ENCODE results near the gene PSMC3IP.
"Not testable (repeated sequence)": the region's sequence is repeated elsewhere in the genome, so short reads cannot be mapped to it uniquely, and the experiment has no call there.

PSMC3IP gene

DNA sequence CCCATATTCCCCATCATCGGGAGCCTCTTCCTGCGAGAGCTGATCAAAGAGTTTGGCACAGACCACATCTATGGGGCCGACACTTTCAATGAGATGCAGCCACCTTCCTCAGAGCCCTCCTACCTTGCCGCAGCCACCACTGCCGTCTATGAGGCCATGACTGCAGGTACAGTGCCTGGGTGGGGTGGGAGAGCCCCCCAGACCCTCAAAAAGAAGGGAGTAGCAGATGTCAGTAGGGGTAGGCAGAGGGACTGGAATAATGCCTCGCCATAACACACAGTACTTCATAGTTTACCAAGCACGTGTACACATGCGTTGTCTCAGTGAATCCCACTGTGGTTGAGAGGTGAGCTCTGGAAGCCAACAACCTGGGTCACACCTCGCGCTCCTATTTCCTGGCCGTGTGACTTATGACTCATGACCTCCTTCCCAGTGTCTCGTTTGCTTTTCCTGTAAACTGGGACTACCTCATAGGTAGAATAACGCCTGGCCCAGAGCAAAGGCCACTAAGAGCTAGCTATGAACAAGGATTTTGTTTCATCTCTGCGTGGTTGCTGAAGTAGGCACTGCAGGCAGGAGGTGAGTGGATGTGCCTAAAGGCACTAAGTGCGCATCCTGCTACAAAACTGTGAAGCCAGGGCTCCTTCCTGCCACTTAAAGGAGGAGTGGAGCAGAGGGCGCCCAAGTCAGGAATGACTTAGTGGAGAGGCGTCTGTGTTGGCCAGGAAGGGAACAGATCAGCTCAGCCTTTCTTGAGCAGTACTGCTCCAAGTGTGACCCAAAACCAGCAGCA, 36.3 kb downstream of the PSMC3IP start:
- H3K9ac ChIP-seq (ENCODE audit: insufficient read length): no peak overlapping the region
- H3K27ac ChIP-seq: no peak overlapping the region
- H3K9me3 ChIP-seq (ENCODE audit: low read depth, low read length): no peaks in the 10 kb centered on the region
- no peak for TF ChIP-seq POLR2AphosphoS5 (IDR thresholded peaks at IDR 0.05; ENCODE audit: borderline replicate concordance, low read depth, low read length)
- H3K36me3 ChIP-seq (ENCODE audit: insufficient read depth, low read length): 0 out of 2 replicates have a peak, but pooled peaks cover 3% of the 10 kb centered on the region
- no peak overlapping the region for H3K4me3 ChIP-seq
- DNase-seq (ENCODE audit: low read depth, low spot score): no peak

DNA sequence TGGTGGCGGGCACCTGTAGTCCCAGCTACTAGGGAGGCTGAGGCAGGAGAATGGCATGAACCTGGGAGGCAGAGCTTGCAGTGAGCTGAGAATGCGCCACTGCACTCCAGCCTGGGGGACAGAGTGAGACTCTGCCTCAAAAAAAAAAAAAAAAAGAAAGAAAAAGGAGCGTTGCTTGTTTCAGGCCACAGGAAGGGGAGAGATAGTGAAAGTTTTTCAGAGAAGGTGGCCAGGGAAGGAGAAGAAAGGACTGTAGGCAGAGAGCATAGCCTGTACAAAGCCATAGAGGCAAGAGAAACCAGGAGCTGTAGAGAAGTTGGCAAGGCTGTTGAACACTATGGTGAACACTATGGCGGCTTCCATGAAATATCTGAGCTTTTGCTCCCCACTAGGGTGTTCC, 37.0 kb downstream of the PSMC3IP start:
- H3K27ac ChIP-seq; DNase-seq (ENCODE audit: low read depth, low spot score); H3K9ac ChIP-seq (ENCODE audit: insufficient read length); H3K9me3 ChIP-seq (ENCODE audit: low read depth, low read length); H3K4me3 ChIP-seq; H3K36me3 ChIP-seq (ENCODE audit: insufficient read depth, low read length): not testable (repeated sequence)

DNA sequence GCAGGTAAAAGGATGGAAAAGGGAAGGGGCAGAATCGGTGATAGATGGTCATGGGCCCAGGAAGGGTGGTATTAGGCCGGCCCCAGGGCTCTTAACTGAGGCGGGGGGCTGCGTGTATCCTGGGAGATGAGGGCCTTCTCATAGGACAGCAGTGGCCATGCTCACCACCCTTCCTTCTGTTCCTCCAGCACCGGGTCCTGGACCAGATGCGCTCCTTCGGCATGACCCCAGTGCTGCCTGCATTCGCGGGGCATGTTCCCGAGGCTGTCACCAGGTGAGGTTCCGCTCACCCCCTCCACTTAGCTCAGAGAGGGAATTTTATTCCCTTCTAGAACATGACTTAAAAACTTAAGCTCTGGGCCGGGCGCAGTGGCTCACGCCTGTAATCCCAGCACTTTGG, 39.0 kb downstream of the PSMC3IP start:
- no peaks in the 10 kb centered on the region for H3K9me3 ChIP-seq (ENCODE audit: low read depth, low read length)
- no peak for DNase-seq (ENCODE audit: low read depth, low spot score)
- TF ChIP-seq EZH2 (IDR thresholded peaks at IDR 0.05) (no peak), POLR2AphosphoS5 (IDR thresholded peaks at IDR 0.05; ENCODE audit: borderline replicate concordance, low read depth, low read length) (no peak), FOXP2 (optimal IDR thresholded peaks at IDR 0.05; ENCODE audit: control extremely low read depth, extremely low read length, insufficient read depth) (no peak)
- no peak overlapping the region for H3K9ac ChIP-seq (ENCODE audit: insufficient read length)
- no peak overlapping the region for H3K4me3 ChIP-seq
- H3K36me3 ChIP-seq (ENCODE audit: insufficient read depth, low read length): 0 out of 2 replicates have a peak, but pooled peaks cover 3% of the 10 kb centered on the region
- H3K27ac ChIP-seq: no peak overlapping the region

DNA sequence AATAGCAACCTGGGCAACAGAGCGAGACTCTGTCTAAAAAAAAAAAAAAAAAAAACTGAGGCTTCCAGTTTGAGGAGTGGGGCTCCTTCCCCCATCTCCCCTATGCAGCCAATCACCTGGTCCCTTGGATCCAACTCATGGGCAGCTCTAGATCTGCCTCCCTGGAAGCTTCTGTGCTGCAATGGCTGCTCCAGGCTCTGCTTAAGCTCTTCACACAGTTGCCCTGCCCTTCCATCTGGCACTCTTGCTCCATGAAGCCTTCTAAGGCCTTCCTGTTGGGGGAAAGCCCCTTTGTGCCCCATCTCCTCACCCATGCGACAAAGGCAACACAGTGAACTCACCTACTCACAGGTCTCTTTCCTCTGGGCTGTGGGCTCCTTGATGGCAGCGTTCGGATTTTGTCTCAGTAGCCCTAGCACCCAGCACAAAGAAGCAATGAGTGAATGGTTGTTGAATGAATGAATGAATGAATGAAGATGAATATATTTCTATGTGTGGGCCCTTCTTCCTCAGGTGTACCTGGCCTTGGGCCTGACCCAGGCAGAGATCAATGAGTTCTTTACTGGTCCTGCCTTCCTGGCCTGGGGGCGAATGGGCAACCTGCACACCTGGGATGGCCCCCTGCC, 39.6 kb downstream of the PSMC3IP start:
- 0 out of 2 replicates have a peak, but pooled peaks cover 3% of the 10 kb centered on the region for H3K36me3 ChIP-seq (ENCODE audit: insufficient read depth, low read length)
- H3K27ac ChIP-seq: no peak overlapping the region
- no peaks in the 10 kb centered on the region for H3K9me3 ChIP-seq (ENCODE audit: low read depth, low read length)
- DNase-seq (ENCODE audit: low read depth, low spot score): no peak
- no peak overlapping the region for H3K9ac ChIP-seq (ENCODE audit: insufficient read length)
- TF ChIP-seq FOXP2 (optimal IDR thresholded peaks at IDR 0.05; ENCODE audit: control extremely low read depth, extremely low read length, insufficient read depth): no peak
- no peak overlapping the region for H3K4me3 ChIP-seq

DNA sequence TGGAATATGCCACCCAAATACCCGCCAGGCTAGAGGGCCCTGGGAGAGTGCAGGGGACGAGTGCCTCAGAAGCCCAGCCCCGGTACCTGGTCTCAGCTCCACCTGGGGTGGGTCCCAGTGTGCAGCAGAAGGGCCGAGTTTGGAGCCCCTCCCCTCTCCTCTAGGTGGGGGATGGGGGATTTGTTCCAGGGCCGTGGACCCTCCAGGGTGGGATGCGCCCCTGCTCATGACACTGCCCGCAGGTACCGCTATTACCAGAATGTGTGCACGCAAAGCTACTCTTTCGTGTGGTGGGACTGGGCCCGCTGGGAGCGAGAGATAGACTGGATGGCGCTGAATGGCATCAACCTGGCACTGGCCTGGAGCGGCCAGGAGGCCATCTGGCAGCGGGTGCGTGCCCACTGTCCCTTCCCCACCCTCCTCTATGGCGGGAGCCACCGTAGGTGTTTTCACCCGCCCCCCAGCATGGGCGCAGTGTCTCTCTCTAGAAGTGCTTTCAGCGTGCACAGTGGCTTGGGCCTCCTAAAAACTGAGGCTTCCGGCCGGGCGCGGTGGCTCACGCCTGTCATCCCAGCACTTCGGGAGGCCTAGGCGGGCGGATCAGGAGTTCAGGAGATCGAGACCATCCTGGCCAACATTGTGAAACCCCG, 40.2 kb downstream of the PSMC3IP start:
- TF ChIP-seq FOXP2 (optimal IDR thresholded peaks at IDR 0.05; ENCODE audit: control extremely low read depth, extremely low read length, insufficient read depth): no peak
- Histone ChIP-seq H3K9me3 (ENCODE audit: low read depth, low read length) (no peaks in the 10 kb centered on the region), H3K27ac (no peak overlapping the region), H3K36me3 (ENCODE audit: insufficient read depth, low read length) (0 out of 2 replicates have a peak, but pooled peaks cover 3% of the 10 kb centered on the region), H3K4me3 (peak overlapping the region; percentile 79), H3K9ac (ENCODE audit: insufficient read length) (peak overlapping the region; percentile 55)
- no peak for DNase-seq (ENCODE audit: low read depth, low spot score)

DNA sequence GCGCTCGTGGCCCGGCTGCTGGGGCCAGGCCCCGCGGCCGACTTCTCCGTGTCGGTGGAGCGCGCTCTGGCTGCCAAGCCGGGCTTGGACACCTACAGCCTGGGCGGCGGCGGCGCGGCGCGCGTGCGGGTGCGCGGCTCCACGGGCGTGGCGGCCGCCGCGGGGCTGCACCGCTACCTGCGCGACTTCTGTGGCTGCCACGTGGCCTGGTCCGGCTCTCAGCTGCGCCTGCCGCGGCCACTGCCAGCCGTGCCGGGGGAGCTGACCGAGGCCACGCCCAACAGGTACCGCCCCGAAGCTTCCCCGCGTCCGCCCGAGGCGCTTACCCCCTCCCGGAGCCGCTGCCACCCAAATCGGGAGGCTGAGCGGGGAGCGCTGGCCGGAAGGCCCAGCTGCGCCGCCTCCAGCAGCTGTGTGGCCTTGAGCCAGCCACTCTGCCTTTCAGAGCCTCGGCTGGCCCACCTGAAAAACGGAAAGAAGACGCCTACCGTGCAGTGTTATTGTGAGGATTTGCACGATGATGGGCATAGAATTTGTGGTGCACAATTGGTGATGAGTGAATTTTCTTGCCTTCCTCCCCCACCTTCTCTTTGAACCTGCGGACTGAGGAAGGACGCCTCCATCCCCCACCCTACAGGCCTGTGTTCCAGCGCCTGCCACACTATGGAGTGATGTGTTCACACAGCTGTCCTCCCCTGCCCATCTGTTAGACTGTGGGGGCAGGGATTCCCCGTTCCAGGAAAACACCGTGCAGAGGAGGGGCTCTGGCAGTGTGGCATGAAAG, 41.0 kb downstream of the PSMC3IP start:
- Histone ChIP-seq H3K9me3 (ENCODE audit: low read depth, low read length) (no peaks in the 10 kb centered on the region), H3K9ac (ENCODE audit: insufficient read length) (peak overlapping the region; percentile 55), H3K4me3 (peak overlapping the region; percentile 79), H3K27ac (no peak overlapping the region), H3K36me3 (ENCODE audit: insufficient read depth, low read length) (0 out of 2 replicates have a peak, but pooled peaks cover 3% of the 10 kb centered on the region)
- TF ChIP-seq FOXP2 (optimal IDR thresholded peaks at IDR 0.05; ENCODE audit: control extremely low read depth, extremely low read length, insufficient read depth): no peak
- no peak for TF ChIP-seq EZH2 (IDR thresholded peaks at IDR 0.05)
- 0 out of 2 replicates have a peak, but pooled peaks have one; percentile 14 for TF ChIP-seq POLR2AphosphoS5 (IDR thresholded peaks at IDR 0.05; ENCODE audit: borderline replicate concordance, low read depth, low read length)
- no peak for DNase-seq (ENCODE audit: low read depth, low spot score)

DNA sequence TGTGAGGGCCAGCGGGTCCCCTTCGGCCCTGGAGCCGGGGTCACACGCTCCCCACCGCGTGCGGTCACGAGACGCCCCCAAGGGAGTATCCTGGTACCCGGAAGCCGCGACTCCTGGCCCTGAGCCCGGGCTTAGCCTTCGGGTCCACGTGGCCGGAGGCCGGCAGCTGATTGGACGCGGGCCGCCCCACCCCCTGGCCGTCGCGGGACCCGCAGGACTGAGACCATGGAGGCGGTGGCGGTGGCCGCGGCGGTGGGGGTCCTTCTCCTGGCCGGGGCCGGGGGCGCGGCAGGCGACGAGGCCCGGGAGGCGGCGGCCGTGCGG, 41.5 kb downstream of the PSMC3IP start, which contains the start of gene NAGLU:
TSS of gene NAGLU (plus strand) at position 194 of the 324 bp plus-strand sequence. CDS start at position 226, 32 bp downstream.
- Histone ChIP-seq H3K4me3 (peak within 1 kb of the TSS; percentile 79), H3K36me3 (ENCODE audit: insufficient read depth, low read length) (0 out of 2 replicates have a peak, but pooled peaks cover 3% of the 10 kb centered on the region), H3K9ac (ENCODE audit: insufficient read length) (peak within 1 kb of the TSS; percentile 55), H3K27ac (peak within 1 kb of the TSS; percentile 27), H3K9me3 (ENCODE audit: low read depth, low read length) (no peaks in the 10 kb centered on the region)
- TF ChIP-seq EZH2 (IDR thresholded peaks at IDR 0.05) (no peak), POLR2AphosphoS5 (IDR thresholded peaks at IDR 0.05; ENCODE audit: borderline replicate concordance, low read depth, low read length) (peak; percentile 60)
- no peak for DNase-seq (ENCODE audit: low read depth, low spot score)

Data from SK-N-MC (cell line).